OCI-LY3 (cell line): ENCODE measurements around the gene RASL12.

Experiments
- H2AFZ ChIP-seq: fragments of 200-600, 300-600 bp; shearing (Covaris generic); 2 replicates; pipeline ENCODE4 v1.6.0; 2014; ENCODE audit warnings: antibody characterized with exemption, low read depth, low read length
- H3K27ac ChIP-seq: fragments of 200-600, 300-600 bp; sonication (generic); 2 replicates; pipeline ENCODE4 v1.5.1; 2014; ENCODE audit warnings: mild to moderate bottlenecking, low read length, moderate library complexity, mixed read lengths
- H3K27me3 ChIP-seq: fragments of 200-600, 300-600 bp; sonication (generic); 2 replicates; pipeline ENCODE4 v1.6.1; 2014; ENCODE audit warnings: low read depth, low read length, mixed read lengths
- H3K36me3 ChIP-seq: fragments of 200-600, 300-600 bp; sonication (generic); replicated peaks from 2 replicates; pipeline ENCODE3; 2014; ENCODE audit warnings: low read depth, low read length, mixed read lengths
- H3K4me1 ChIP-seq: fragments of 300-600, 200-600 bp; sonication (generic); 2 replicates; pipeline ENCODE4 v1.6.1; 2014; ENCODE audit warnings: low read length, mixed read lengths
- H3K4me2 ChIP-seq: fragments of 200-600, 300-600 bp; sonication (generic); 2 replicates; pipeline ENCODE4 v1.6.1; 2014; ENCODE audit warnings: low read length, mixed read lengths
- H3K4me3 ChIP-seq: fragments of 300-600, 200-600 bp; sonication (generic); 2 replicates; pipeline ENCODE4 v1.5.1; 2014; ENCODE audit warnings: antibody characterized with exemption, mild to moderate bottlenecking, low read length, moderate library complexity
- H3K79me2 ChIP-seq: fragments of 300-600, 200-600 bp; shearing (Covaris generic); 2 replicates; pipeline ENCODE4 v1.6.1; 2014; ENCODE audit warnings: mild to moderate bottlenecking, low read length, mixed read lengths
- H3K9ac ChIP-seq: fragments of 300-600, 200-600 bp; shearing (Covaris generic); 2 replicates; pipeline ENCODE4 v1.6.0; 2014; ENCODE audit warnings: mild to moderate bottlenecking, low read length, moderate library complexity
- H3K9me3 ChIP-seq: fragments of 200-600, 300-600 bp; shearing (Covaris generic); 2 replicates; pipeline ENCODE4 v1.6.1; 2014; ENCODE audit warnings: low read length, mixed read lengths; ENCODE audit not compliant: insufficient read depth
- H4K20me1 ChIP-seq: fragments of 200-600, 300-600 bp; sonication (generic); 2 replicates; pipeline ENCODE4 v1.6.1; 2016; ENCODE audit warnings: low read length, mixed read lengths; ENCODE audit not compliant: insufficient read depth
- CTCF ChIP-seq: fragments of 200-600, 300-600 bp; sonication (generic); IDR thresholded peaks from 2 replicates; pipeline ENCODE4 v1.5.1; 2014; ENCODE audit warnings: antibody characterized with exemption, low read length, low read depth
- EZH2phosphoT487 ChIP-seq: fragments of 200-600 bp; shearing (Covaris generic); IDR thresholded peaks from 2 replicates; pipeline ENCODE4 v1.6.1; 2018; ENCODE audit warnings: antibody characterized with exemption, mixed run types, low read depth

Gene RASL12

GRCh38 chr15:65058394-65059368, 9.1 kb downstream of the RASL12 start:
- H3K4me2 ChIP-seq: no peak overlapping the region

GRCh38 chr15:65057549-65057940, 10.2 kb downstream of the RASL12 start:
- H3K4me2 ChIP-seq: no peak overlapping the region

More at GRCh38 chr15:65058394-65059368, 9.1 kb downstream of the RASL12 start:
- no peaks in the 10 kb centered on the region for H3K27me3 ChIP-seq
- H3K9me3 ChIP-seq: no peaks in the 10 kb centered on the region
- H3K79me2 ChIP-seq: no peaks in the 10 kb centered on the region
- no peaks in the 10 kb centered on the region for H4K20me1 ChIP-seq
- no peak overlapping the region for H3K9ac ChIP-seq
- no peak overlapping the region for H3K4me3 ChIP-seq
- H2AFZ ChIP-seq: no peak overlapping the region
- no peaks in the 10 kb centered on the region for H3K36me3 ChIP-seq
- H3K27ac ChIP-seq: no peak overlapping the region
- H3K4me1 ChIP-seq: no peaks in the 10 kb centered on the region; the same call in 1 of the 2 replicates
- TF ChIP-seq EZH2phosphoT487: no peak
- no peak for TF ChIP-seq CTCF

GRCh38 chr15:65056868-65057548, 10.8 kb downstream of the RASL12 start:
- no peak overlapping the region for H3K4me3 ChIP-seq
- TF ChIP-seq CTCF (no peak), EZH2phosphoT487 (no peak)
- H3K9me3 ChIP-seq: no peaks in the 10 kb centered on the region
- H3K36me3 ChIP-seq: no peaks in the 10 kb centered on the region
- no peaks in the 10 kb centered on the region for H3K4me1 ChIP-seq
- H4K20me1 ChIP-seq: no peaks in the 10 kb centered on the region
- no peaks in the 10 kb centered on the region for H3K27me3 ChIP-seq
- H3K9ac ChIP-seq: no peak overlapping the region
- no peak overlapping the region for H3K27ac ChIP-seq
- H3K79me2 ChIP-seq: no peaks in the 10 kb centered on the region
- H3K4me2 ChIP-seq: no peak overlapping the region
- no peak overlapping the region for H2AFZ ChIP-seq

More at GRCh38 chr15:65057549-65057940, 10.2 kb downstream of the RASL12 start:
- Histone ChIP-seq H3K27ac (no peak overlapping the region), H2AFZ (no peak overlapping the region), H3K79me2 (no peaks in the 10 kb centered on the region), H4K20me1 (no peaks in the 10 kb centered on the region), H3K9me3 (no peaks in the 10 kb centered on the region), H3K9ac (no peak overlapping the region), H3K4me1 (no peaks in the 10 kb centered on the region), H3K4me3 (no peak overlapping the region), H3K36me3 (no peaks in the 10 kb centered on the region), H3K27me3 (no peaks in the 10 kb centered on the region)
- no peak for TF ChIP-seq EZH2phosphoT487
- TF ChIP-seq CTCF: no peak

- Histone ChIP-seq H3K4me2 (no peak overlapping the region), H3K4me3 (no peak overlapping the region), H3K27me3 (no peaks in the 10 kb centered on the region), H3K9ac (no peak overlapping the region), H2AFZ (no peak overlapping the region), H3K36me3 (no peaks in the 10 kb centered on the region), H3K27ac (no peak overlapping the region), H4K20me1 (no peaks in the 10 kb centered on the region), H3K4me1 (no peaks in the 10 kb centered on the region), H3K79me2 (no peaks in the 10 kb centered on the region), H3K9me3 (no peaks in the 10 kb centered on the region)
- TF ChIP-seq EZH2phosphoT487 (no peak), CTCF (no peak)
Observed at GRCh38 chr15:65056106-65056505, 11.7 kb downstream of the RASL12 start.
